ENCODE results near the gene PRDM16. TPM values are rescaled to one million over a fixed set of nuclear protein-coding genes. Genes with fewer than 3 reads are reported as not detected.

Gene PRDM16
- polyA plus RNA-seq, 2 of the 4 experiments (the other 2 are of a cell fraction): 0.03 to 0.35 TPM

GRCh38 chr1:3121401-3122210 is 52.6 kb downstream of the PRDM16 start:
- no peak for ATAC-seq
- POLR2A ChIA-PET: no interaction called here
- Histone ChIP-seq H3K4me2 (no peak overlapping the region), H3K27ac (no peak overlapping the region), H3K4me1 (no peaks in the 10 kb centered on the region), H3K4me3 (no peak overlapping the region), H3K9me3 (no peaks in the 10 kb centered on the region)
- WGBS (ENCODE audit: missing lambda C conversion rate): 83% methylated on average over 26 of the region's 46 CpGs
- TF ChIP-seq ELK1 (IDR thresholded peaks at IDR 0.05; ENCODE audit: low read depth, low read length): no peak
- no peak for TF ChIP-seq HDAC2 (IDR thresholded peaks at IDR 0.05)
- TF ChIP-seq CBX8 (IDR thresholded peaks at IDR 0.05): no peak
- TF ChIP-seq JUNB (IDR thresholded peaks at IDR 0.05): no peak
- TF ChIP-seq HES2 (IDR thresholded peaks at IDR 0.05): no peak
- no peak for TF ChIP-seq ESRRA (IDR thresholded peaks at IDR 0.05; ENCODE audit: borderline replicate concordance, low read length)
- TF ChIP-seq HEYL (CRISPR knock-in tag; IDR thresholded peaks at IDR 0.05): no peak
- no peak for FAIRE-seq
- CTCF ChIA-PET: no interaction called here
- DNase-seq (ENCODE audit: low read depth in 1 of 2, low spot score in 1 of 2): no peak

GRCh38 chr1:3122311-3122710 is 53.3 kb downstream of the PRDM16 start:
- no peaks in the 10 kb centered on the region for H3K9me3 ChIP-seq
- H3K4me1 ChIP-seq: no peaks in the 10 kb centered on the region
- TF ChIP-seq RARB (CRISPR knock-in tag; IDR thresholded peaks at IDR 0.05) (no peak), RAD21 (conservative IDR thresholded peaks at IDR 0.05 in 1 of 2, IDR thresholded peaks at IDR 0.05 in 1 of 2) (no peak), HDAC2 (IDR thresholded peaks at IDR 0.05) (no peak), KDM1A (IDR thresholded peaks at IDR 0.05; ENCODE audit: low read depth) (no peak), HOXA7 (CRISPR knock-in tag; IDR thresholded peaks at IDR 0.05) (no peak)
- WGBS (ENCODE audit: missing lambda C conversion rate): 76% methylated on average over 12 of the region's 12 CpGs
- DNase-seq (ENCODE audit: low read depth in 1 of 2, low spot score in 1 of 2): no peak
- no peak for FAIRE-seq
- CTCF ChIA-PET: no interaction called here
- no peak overlapping the region for H3K4me3 ChIP-seq
- POLR2A ChIA-PET: no interaction called here
- H3K4me2 ChIP-seq: no peak overlapping the region
- no peak overlapping the region for H3K27ac ChIP-seq
- no peak for ATAC-seq

GRCh38 chr1:3124246-3124645 is 55.2 kb downstream of the PRDM16 start:
- no peak for FAIRE-seq
- H3K9me3 ChIP-seq: no peaks in the 10 kb centered on the region
- no peak for ATAC-seq
- H3K4me2 ChIP-seq: no peak overlapping the region
- H3K4me3 ChIP-seq: no peak overlapping the region
- ChIA-PET POLR2A (no interaction called here), CTCF (interaction anchor here (0.6 to 2.3 kb wide), 2 partner anchors 16 to 58 kb away, joined by 3 to 10 read pairs; no protein-coding TSS in a partner anchor)
- TF ChIP-seq CHD2 (IDR thresholded peaks at IDR 0.05; ENCODE audit: low read length, partially characterized antibody): no peak
- no peak for TF ChIP-seq GATA3 (IDR thresholded peaks at IDR 0.05; ENCODE audit: borderline replicate concordance)
- TF ChIP-seq JUN (IDR thresholded peaks at IDR 0.05): no peak
- TF ChIP-seq CEBPB (IDR thresholded peaks at IDR 0.05): no peak
- TF ChIP-seq MAZ (IDR thresholded peaks at IDR 0.05; ENCODE audit: borderline replicate concordance, low read depth, low read length): no peak
- TF ChIP-seq CBX8 (IDR thresholded peaks at IDR 0.05): no peak
- TF ChIP-seq BHLHE40 (IDR thresholded peaks at IDR 0.05; ENCODE audit: low read depth, low read length): no peak
- no peak for TF ChIP-seq CBX2 (IDR thresholded peaks at IDR 0.05; ENCODE audit: borderline replicate concordance, low read depth)
- TF ChIP-seq ZNF302 (CRISPR knock-in tag; IDR thresholded peaks at IDR 0.05): no peak
- no peak for TF ChIP-seq RFX5 (IDR thresholded peaks at IDR 0.05)
- WGBS (ENCODE audit: missing lambda C conversion rate): 85% methylated on average over 2 of the region's 3 CpGs
- no peaks in the 10 kb centered on the region for H3K4me1 ChIP-seq
- H3K27ac ChIP-seq: no peak overlapping the region
- no peak for DNase-seq (ENCODE audit: low read depth in 1 of 2, low spot score in 1 of 2)

GRCh38 chr1:3125078-3125477 is 56.1 kb downstream of the PRDM16 start:
- no peak for ATAC-seq
- CTCF ChIA-PET: interaction anchor here (2.3 kb wide), 1 partner anchor 17 kb away, joined by 10 read pairs; no protein-coding TSS in a partner anchor
- POLR2A ChIA-PET: no interaction called here
- Histone ChIP-seq H3K9me3 (no peaks in the 10 kb centered on the region), H3K4me1 (no peaks in the 10 kb centered on the region), H3K27ac (no peak overlapping the region), H3K4me2 (no peak overlapping the region), H3K4me3 (no peak overlapping the region)
- no peak for DNase-seq (ENCODE audit: low read depth in 1 of 2, low spot score in 1 of 2)
- 80% methylated on average over 2 of the region's 15 CpGs for WGBS (ENCODE audit: missing lambda C conversion rate)
- no peak for FAIRE-seq
- TF ChIP-seq JUN (IDR thresholded peaks at IDR 0.05): no peak

Measured in A549 (cell line).